Activated CD8-positive, alpha-beta memory T cell treated with anti-CD3 and anti-CD28 coated beads for 24 hours (primary cell): ENCODE data around the gene KLK6.
"Not testable (repeated sequence)": the region's sequence is repeated elsewhere in the genome, so short reads cannot be mapped to it uniquely, and the experiment has no call there.

Source experiments
- DNase-seq: peaks from one replicate; pipeline ENCODE4 v3.0.0-alpha.2; 2020

Gene KLK6

GRCh38 chr19:50984416-50984815 lies 15.0 kb upstream of the KLK6 start:
- DNase-seq, result not testable (repeated sequence)

- DNase-seq, result no peak
Observed at GRCh38 chr19:50983625-50984292, 14.4 kb upstream of the KLK6 start, which contains the start of gene KLK7. Gene KLK7 (minus strand): TSS chr19:50983917. CDS start chr19:50982399, 1,518 bp downstream.

- no peak for DNase-seq
Observed at GRCh38 chr19:50982186-50982585, 12.8 kb upstream of the KLK6 start.

GRCh38 chr19:50981587-50982146 lies 12.3 kb upstream of the KLK6 start:
- no peak for DNase-seq

- no peak for DNase-seq
Observed at GRCh38 chr19:50980208-50980607, 10.8 kb upstream of the KLK6 start.

- DNase-seq, result no peak
Observed at GRCh38 chr19:50979758-50980157, 10.4 kb upstream of the KLK6 start.

- no peak for DNase-seq
Observed at GRCh38 chr19:50978772-50979390, 9.5 kb upstream of the KLK6 start.

- no peak for DNase-seq
Observed at GRCh38 chr19:50977626-50978025, 8.2 kb upstream of the KLK6 start.

GRCh38 chr19:50975766-50976165 lies 6.4 kb upstream of the KLK6 start:
- DNase-seq, result no peak

- DNase-seq, result no peak
Observed at GRCh38 chr19:50974702-50975556, 5.5 kb upstream of the KLK6 start.

GRCh38 chr19:50972795-50973376 lies 3.5 kb upstream of the KLK6 start:
- no peak for DNase-seq

- not testable (repeated sequence) for DNase-seq
Observed at GRCh38 chr19:50969810-50970209, 419 bp upstream of the KLK6 start.

- DNase-seq, result no peak
Observed at GRCh38 chr19:50968716-50969412, 527 bp downstream of the KLK6 start.

- DNase-seq, result no peak
Observed at GRCh38 chr19:50967929-50968715, 1.3 kb downstream of the KLK6 start.

GRCh38 chr19:50964266-50964665 lies 5.1 kb downstream of the KLK6 start:
- no peak for DNase-seq

- DNase-seq, result no peak
Observed at GRCh38 chr19:50963381-50963780, 6.0 kb downstream of the KLK6 start.

- DNase-seq, result no peak
Observed at GRCh38 chr19:50962245-50962644, 7.1 kb downstream of the KLK6 start.

GRCh38 chr19:50959731-50960500 lies 9.5 kb downstream of the KLK6 start:
- DNase-seq, result no peak

- DNase-seq, result no peak
Observed at GRCh38 chr19:50957587-50957986, 11.8 kb downstream of the KLK6 start.

- DNase-seq, result no peak
Observed at GRCh38 chr19:50952910-50953309, 16.5 kb downstream of the KLK6 start, which contains the start of gene KLK5. Gene KLK5 (minus strand): TSS chr19:50953038. CDS start chr19:50952657, 381 bp downstream.

- no peak for DNase-seq
Observed at GRCh38 chr19:50949861-50950260, 19.5 kb downstream of the KLK6 start.
